Retinal pigment epithelial cell (primary cell): Measurements from ENCODE around the gene ATP9B.

ENCODE experiments used
- DNase-seq: peaks from one replicate; pipeline ENCODE4 v3.0.0-alpha.2; 2010; ENCODE audit warnings: low read depth
- H3K4me3 ChIP-seq: 2 replicates; pipeline ENCODE4 v1.5.1; 2011; ENCODE audit warnings: mild to moderate bottlenecking, low read length, control low read depth, moderate library complexity
- CTCF ChIP-seq: conservative IDR thresholded peaks from 2 replicates; pipeline ENCODE4 v1.5.1; 2011; ENCODE audit warnings: low read depth, low read length, control low read depth, inconsistent platforms

Gene ATP9B

DNA sequence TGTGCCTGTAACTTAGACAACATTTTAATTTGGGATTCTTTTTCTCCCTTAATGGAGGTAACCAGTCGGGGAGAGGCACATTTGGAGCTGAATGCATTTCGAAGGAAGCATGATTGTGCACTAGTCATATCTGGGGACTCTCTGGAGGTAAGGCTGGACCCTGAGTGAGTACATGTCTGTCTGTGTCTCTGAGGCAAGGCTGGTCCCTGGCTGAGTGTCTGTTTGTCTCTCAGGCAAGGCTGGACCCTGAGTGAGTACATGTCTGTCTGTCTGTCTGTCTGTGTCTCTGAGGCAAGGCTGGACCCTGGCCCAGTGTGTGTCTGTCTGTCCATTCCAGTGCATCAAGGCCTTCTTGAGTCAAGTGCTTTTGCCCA is 275.0 kb downstream of the ATP9B start:
- TF ChIP-seq CTCF: no peak
- H3K4me3 ChIP-seq: no peak overlapping the region
- DNase-seq: no peak

DNA sequence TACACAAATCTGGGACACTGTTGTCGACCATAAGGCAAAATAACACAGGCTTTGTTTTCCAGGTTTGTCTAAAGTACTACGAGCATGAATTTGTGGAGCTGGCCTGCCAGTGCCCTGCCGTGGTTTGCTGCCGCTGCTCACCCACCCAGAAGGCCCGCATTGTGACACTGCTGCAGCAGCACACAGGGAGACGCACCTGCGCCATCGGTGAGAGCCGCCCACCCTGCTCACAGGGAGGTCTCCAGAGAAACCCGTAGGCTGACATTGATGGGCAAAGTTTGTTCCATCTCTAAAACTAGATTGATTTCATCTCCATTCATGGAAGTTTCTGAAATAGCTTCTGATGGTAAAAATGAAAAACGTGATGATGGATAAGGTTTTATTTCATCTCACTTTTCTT is 276.2 kb downstream of the ATP9B start:
- DNase-seq: no peak
- TF ChIP-seq CTCF: no peak
- H3K4me3 ChIP-seq: no peak overlapping the region

DNA sequence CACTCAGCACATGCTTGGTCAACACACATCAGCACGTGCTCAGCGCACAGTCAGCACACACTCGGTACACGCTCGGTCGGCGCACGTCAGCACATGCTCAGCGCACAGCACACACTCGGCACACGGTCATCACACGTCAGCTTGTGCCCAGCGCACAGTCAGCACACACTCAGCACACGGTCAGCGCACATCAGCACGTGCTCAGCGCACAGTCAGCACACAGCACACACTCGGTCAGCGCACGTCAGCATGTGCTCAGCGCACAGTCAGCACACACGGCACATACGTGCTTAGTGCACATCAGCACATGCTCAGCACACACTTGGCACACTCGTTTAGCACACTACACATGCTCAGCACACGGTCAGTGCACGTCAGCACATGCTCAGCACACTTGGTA is 276.8 kb downstream of the ATP9B start:
- no peak for TF ChIP-seq CTCF
- no peak overlapping the region for H3K4me3 ChIP-seq
- no peak for DNase-seq

DNA sequence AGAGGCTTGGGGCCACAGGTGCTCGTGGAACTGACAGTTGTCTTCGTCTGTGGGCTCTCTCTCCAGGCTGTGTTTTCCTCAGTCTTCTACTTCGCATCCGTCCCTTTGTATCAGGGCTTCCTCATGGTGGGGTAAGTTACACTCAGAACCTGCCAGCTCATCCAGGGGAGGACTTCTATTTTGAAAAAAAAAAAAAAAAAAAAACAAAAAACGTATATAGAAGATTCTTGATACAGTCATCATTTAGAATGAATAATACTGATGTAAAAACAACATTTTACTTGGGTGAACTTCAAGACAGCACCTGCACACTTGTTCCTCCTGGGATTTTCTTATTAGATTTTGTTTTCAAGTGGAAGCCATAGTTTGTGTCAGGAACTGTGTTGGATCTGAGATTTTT is 278.9 kb downstream of the ATP9B start:
- no peak for DNase-seq
- no peak for TF ChIP-seq CTCF
- H3K4me3 ChIP-seq: no peak overlapping the region

DNA sequence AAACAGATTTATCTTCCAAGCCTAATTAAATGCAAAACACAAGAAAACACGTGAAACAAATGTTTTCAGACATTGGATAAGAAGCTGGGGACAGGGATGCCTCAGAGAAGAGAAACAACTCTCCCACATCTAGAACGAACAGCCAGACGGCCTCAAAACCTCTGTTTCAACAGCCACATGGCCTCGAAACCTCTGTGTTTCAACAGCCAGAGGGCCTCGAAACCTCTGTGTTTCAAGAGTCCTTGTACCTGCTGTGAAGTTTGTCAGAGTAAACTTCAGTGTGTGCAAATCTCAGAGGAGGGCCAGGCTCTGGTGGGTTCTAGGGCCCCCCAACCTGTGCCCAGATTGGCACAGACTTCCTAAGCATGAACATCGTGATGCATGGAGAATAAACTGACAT is 283.2 kb downstream of the ATP9B start:
- no peak for DNase-seq
- no peak for TF ChIP-seq CTCF
- H3K4me3 ChIP-seq: no peak overlapping the region

DNA sequence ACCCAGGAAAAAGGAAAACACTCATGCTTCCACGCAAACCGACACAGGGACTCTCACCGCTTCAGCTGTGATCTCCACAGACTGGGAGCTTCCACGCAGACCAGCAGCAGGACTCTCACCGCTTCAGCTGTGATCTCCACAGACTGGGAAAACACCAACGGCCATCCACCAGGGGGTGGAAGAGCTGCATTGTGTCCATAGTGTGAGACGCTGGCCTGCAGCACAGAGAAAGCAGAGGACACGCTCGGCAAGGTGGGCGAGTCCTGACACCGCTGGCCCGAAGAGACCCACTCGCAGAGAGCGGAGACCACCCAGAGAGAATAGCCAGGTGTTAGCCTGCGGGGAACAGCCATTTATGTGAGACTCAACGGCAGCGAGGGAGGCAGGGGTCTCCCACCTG is 284.1 kb downstream of the ATP9B start:
- DNase-seq: no peak
- H3K4me3 ChIP-seq: no peak overlapping the region
- TF ChIP-seq CTCF: peak; percentile 45

DNA sequence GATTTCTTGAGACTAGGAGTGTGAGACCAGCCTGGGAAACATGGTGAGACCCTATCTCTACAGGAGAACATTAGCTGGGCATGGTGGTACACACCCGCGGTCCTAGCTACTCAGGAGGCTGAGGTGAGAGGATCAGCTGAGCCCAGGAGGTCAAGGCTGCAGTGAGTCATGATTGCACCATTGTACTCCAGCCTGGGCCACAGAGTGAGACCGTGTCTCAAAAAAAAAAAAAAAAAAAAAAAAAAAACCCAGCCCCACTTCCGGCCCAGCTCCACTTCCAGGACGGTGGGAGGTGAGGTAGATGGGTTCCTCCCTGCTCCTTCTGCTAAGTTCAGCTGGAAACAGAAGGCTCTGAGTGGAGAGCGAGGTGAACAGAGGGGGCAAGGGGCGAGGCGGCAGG is 285.2 kb downstream of the ATP9B start:
- no peak for DNase-seq
- no peak overlapping the region for H3K4me3 ChIP-seq
- no peak for TF ChIP-seq CTCF
